Karpas-422 (cell line): ENCODE results near the gene CSNK1G3. TPM values are rescaled to one million over a fixed set of nuclear protein-coding genes. Genes with fewer than 3 reads are reported as not detected.
A peak's percentile ranks its signal among the peaks of the same experiment; 100 is the strongest.

Experiments
- DNase-seq: peaks from one replicate; pipeline ENCODE4 v3.0.0-alpha.2; 2015
- H2AFZ ChIP-seq: fragments of 200-600 bp; sonication (generic); 2 replicates; pipeline ENCODE4 v1.6.1; 2014; ENCODE audit warnings: antibody characterized with exemption, low read length, mixed read lengths
- H3K27ac ChIP-seq: fragments of 200-600 bp; sonication (generic); 2 replicates; pipeline ENCODE4 v1.5.1; 2014; ENCODE audit warnings: mild to moderate bottlenecking, low read length, moderate library complexity
- H3K27me3 ChIP-seq: fragments of 200-600 bp; sonication (generic); 2 replicates; pipeline ENCODE4 v1.6.1; 2014; ENCODE audit warnings: low read length, mixed read lengths
- H3K36me3 ChIP-seq: fragments of 200-600 bp; sonication (generic); 2 replicates; pipeline ENCODE4 v1.6.1; 2014; ENCODE audit warnings: low read length, mixed read lengths; ENCODE audit not compliant: insufficient read depth
- H3K4me1 ChIP-seq: fragments of 200-600 bp; sonication (generic); 2 replicates; pipeline ENCODE4 v1.6.1; 2014; ENCODE audit warnings: mild to moderate bottlenecking, low read length, mixed read lengths
- H3K4me2 ChIP-seq: fragments of 200-600 bp; sonication (generic); 2 replicates; pipeline ENCODE4 v1.6.1; 2014; ENCODE audit warnings: low read length, low read depth, mild to moderate bottlenecking; ENCODE audit not compliant: poor library complexity, severe bottlenecking
- H3K4me3 ChIP-seq: fragments of 200-600 bp; sonication (generic); 2 replicates; pipeline ENCODE4 v1.5.1; 2014; ENCODE audit warnings: mild to moderate bottlenecking, antibody characterized with exemption, low read length, mixed read lengths
- H3K79me2 ChIP-seq: fragments of 200-600 bp; sonication (generic); 2 replicates; pipeline ENCODE4 v1.6.1; 2014; ENCODE audit warnings: mild to moderate bottlenecking, low read length, mixed read lengths
- H3K9ac ChIP-seq: fragments of 200-600 bp; sonication (generic); 2 replicates; pipeline ENCODE4 v1.6.0; 2014; ENCODE audit warnings: low read length
- H3K9me2 ChIP-seq: fragments of 200-600 bp; sonication (generic), shearing (Covaris generic); replicated peaks from 2 replicates; pipeline ENCODE4 v1.6.0; 2014; ENCODE audit warnings: mild to moderate bottlenecking, low read length, moderate library complexity; ENCODE audit not compliant: insufficient read depth
- H3K9me3 ChIP-seq: fragments of 300-700, 200-600 bp; sonication (generic); 2 replicates; pipeline ENCODE4 v1.6.1; 2014; ENCODE audit warnings: low read length, mixed read lengths
- H4K20me1 ChIP-seq: fragments of 200-600 bp; sonication (generic); 2 replicates; pipeline ENCODE4 v1.6.1; 2014; ENCODE audit warnings: mild to moderate bottlenecking, antibody characterized with exemption, low read length, low read depth; ENCODE audit not compliant: insufficient read depth
- total RNA-seq: library from RNA; depleted of rRNA; stranded (reverse); fragments of >200 nt; shearing (Covaris generic); gene quantifications from 2 replicates; pipeline ENCODE4 v1.2.3, GENCODE V29; 2014; ENCODE audit warnings: low replicate concordance

CSNK1G3 gene
- total RNA-seq, 1 experiment from 2014 or later = 27.4 TPM

DNA sequence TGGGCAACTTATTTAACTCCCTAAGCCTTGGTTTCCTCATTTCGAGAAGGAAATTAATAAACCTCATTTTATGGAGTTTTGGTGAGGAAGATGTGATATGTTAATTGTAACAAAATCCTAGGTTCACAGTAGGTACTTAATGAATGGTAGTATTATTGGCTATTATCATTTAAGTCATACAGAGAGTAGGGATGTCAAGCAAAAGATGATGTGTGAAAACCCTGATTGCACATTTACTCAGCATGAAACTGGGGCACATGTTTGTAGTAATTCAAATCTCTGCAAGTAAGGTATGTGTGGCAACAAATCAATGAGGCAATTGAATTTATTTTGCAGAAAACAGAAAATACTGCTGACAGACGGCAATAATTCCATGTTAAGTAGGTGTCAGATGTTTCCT lies 127.3 kb downstream of the CSNK1G3 start:
- Histone ChIP-seq H3K4me2 (no peak overlapping the region), H2AFZ (no peak overlapping the region), H3K27ac (no peak overlapping the region), H3K4me1 (no peaks in the 10 kb centered on the region), H3K27me3 (no peaks in the 10 kb centered on the region), H3K9me2 (no peaks in the 10 kb centered on the region), H3K9me3 (no peaks in the 10 kb centered on the region), H3K9ac (no peak overlapping the region), H3K36me3 (no peaks in the 10 kb centered on the region), H3K4me3 (no peak overlapping the region), H4K20me1 (no peaks in the 10 kb centered on the region), H3K79me2 (no peaks in the 10 kb centered on the region)
- DNase-seq = no peak

DNA sequence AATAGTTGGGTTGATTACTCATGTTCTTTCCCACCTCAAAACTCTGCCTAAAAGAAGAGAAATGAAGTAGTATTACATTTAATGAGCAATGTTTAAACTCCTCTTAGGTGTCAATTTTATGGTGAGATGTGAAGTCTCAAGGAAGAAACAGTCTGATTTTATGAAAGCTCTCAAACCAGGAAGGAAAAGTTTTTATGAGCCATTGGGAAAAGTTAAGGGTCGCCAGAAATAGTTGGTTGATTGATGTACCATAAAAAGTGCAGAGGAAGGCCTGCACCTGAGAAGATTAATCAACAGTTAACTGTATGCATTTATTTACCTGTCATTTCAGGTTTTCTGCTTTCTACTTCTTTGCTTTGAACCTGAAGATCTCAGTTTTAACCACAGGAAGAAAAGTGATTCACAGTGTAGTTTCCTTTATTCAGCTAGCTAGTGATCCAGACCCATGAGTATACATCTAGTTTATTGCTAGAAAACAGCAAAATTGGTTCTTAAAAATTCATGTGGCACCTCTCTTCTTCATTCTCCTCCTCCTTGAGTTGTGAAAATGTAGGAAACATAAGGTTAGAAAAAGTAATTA lies 133.1 kb downstream of the CSNK1G3 start:
- DNase-seq = no peak
- no peak overlapping the region for H3K9ac ChIP-seq

DNA sequence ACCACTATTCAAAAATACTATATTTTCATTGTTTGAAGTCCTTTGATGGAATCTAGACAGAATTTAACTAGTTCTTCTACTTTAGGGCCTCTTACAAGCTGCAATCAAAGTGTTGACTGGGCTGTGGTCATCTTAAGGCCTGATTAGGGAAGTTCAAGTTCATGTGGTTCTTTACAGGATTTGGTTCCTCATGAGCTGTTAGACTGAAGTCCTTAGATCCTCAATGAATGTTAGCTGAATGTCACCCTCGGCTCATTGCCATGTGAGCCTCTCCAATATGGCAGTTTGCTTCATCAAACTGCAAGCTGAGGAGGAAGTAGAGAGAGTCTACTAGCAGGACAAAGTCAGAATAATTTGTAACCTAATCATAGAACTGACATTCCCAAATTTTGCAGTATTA lies 135.1 kb downstream of the CSNK1G3 start:
- no peaks in the 10 kb centered on the region for H3K4me1 ChIP-seq
- no peak for DNase-seq
- H3K4me2 ChIP-seq = no peak overlapping the region
- no peaks in the 10 kb centered on the region for H3K27me3 ChIP-seq
- no peak overlapping the region for H2AFZ ChIP-seq
- no peaks in the 10 kb centered on the region for H4K20me1 ChIP-seq
- no peak overlapping the region for H3K4me3 ChIP-seq
- H3K9ac ChIP-seq = no peak overlapping the region
- no peaks in the 10 kb centered on the region for H3K36me3 ChIP-seq
- no peaks in the 10 kb centered on the region for H3K9me2 ChIP-seq
- no peaks in the 10 kb centered on the region for H3K9me3 ChIP-seq
- no peaks in the 10 kb centered on the region for H3K79me2 ChIP-seq
- H3K27ac ChIP-seq = no peak overlapping the region

More for the DNA sequence above, 133.1 kb downstream of the CSNK1G3 start:
- H3K4me3 ChIP-seq = no peak overlapping the region
- H4K20me1 ChIP-seq = no peaks in the 10 kb centered on the region
- H3K4me2 ChIP-seq = no peak overlapping the region
- no peaks in the 10 kb centered on the region for H3K4me1 ChIP-seq
- no peaks in the 10 kb centered on the region for H3K9me3 ChIP-seq
- H3K36me3 ChIP-seq = no peaks in the 10 kb centered on the region
- H3K79me2 ChIP-seq = no peaks in the 10 kb centered on the region
- H3K27ac ChIP-seq = no peak overlapping the region
- H3K27me3 ChIP-seq = no peaks in the 10 kb centered on the region
- no peak overlapping the region for H2AFZ ChIP-seq
- no peaks in the 10 kb centered on the region for H3K9me2 ChIP-seq

DNA sequence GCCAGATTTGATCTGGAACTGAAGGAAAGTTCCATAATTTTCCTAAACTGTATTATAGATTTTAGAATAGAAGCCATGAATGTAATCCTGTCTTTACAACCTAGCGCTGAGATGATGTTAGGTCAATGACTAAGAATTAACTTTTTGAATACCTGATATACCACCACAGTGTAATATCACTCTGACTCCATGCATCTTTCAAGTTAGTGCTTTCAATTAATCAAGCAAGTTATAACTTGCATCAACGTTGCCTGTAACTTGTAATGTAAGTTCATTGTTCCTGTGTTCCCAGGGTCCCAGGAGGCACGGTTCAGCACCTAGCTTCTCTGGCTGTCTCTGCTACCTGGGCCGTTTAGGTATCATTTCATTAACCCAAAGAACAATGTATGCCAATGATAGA lies 139.3 kb downstream of the CSNK1G3 start:
- no peaks in the 10 kb centered on the region for H3K27me3 ChIP-seq
- no peak overlapping the region for H2AFZ ChIP-seq
- H3K27ac ChIP-seq = no peak overlapping the region
- no peaks in the 10 kb centered on the region for H3K36me3 ChIP-seq
- H3K9me3 ChIP-seq = no peaks in the 10 kb centered on the region
- H3K9ac ChIP-seq = no peak overlapping the region
- H3K4me2 ChIP-seq = no peak overlapping the region
- no peaks in the 10 kb centered on the region for H3K79me2 ChIP-seq
- H3K4me3 ChIP-seq = no peak overlapping the region
- no peak for DNase-seq
- no peaks in the 10 kb centered on the region for H3K9me2 ChIP-seq
- H4K20me1 ChIP-seq = no peaks in the 10 kb centered on the region
- no peaks in the 10 kb centered on the region for H3K4me1 ChIP-seq

DNA sequence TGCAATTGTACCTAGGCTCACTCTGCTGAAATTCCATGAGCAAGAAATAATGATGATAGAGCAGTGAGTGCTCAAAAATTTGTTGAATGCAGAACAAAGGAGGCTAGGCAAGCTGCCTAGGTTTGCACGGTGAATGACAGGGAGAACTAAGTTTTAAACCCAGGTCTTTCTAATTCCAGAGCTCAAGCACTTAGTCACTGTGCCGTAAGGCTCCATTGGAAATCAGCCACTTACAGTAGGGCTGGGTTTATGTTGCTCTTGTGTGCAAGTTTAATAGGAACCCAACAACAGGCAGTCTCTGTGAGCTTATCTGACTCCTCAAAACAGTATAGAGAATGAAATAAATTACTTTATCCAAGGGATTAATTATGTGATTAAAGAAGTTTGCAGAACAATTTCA lies 147.0 kb downstream of the CSNK1G3 start:
- Histone ChIP-seq H3K27ac (no peak overlapping the region), H3K36me3 (no peaks in the 10 kb centered on the region), H2AFZ (no peak overlapping the region), H3K4me3 (no peak overlapping the region), H3K79me2 (no peaks in the 10 kb centered on the region), H3K4me2 (no peak overlapping the region), H3K9ac (no peak overlapping the region), H3K9me3 (no peaks in the 10 kb centered on the region), H3K27me3 (no peaks in the 10 kb centered on the region), H3K9me2 (no peaks in the 10 kb centered on the region), H4K20me1 (no peaks in the 10 kb centered on the region), H3K4me1 (no peaks in the 10 kb centered on the region)
- no peak for DNase-seq

DNA sequence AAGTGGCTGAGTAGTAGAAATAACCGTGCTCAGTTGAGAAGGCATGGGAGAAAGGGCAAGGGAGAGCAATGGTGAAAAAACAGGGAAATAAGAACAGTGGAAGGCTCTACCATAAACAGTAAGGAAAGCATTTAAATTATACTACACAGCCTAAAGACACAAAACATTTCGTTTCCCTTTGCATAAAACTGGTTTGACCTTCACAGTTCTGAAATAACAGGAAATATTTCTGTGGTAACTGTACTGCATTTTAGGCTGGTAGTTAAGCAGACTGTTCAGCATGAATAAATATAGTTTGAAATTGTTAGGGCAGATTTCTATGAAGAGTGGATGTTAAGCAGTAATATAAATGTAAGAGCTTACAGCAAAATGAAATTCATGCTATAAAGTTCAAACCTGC lies 147.5 kb downstream of the CSNK1G3 start:
- Histone ChIP-seq H3K9me3 (no peaks in the 10 kb centered on the region), H3K36me3 (no peaks in the 10 kb centered on the region), H3K9ac (no peak overlapping the region), H3K9me2 (no peaks in the 10 kb centered on the region), H3K79me2 (no peaks in the 10 kb centered on the region), H3K27me3 (no peaks in the 10 kb centered on the region), H3K4me3 (no peak overlapping the region), H3K4me2 (no peak overlapping the region), H2AFZ (no peak overlapping the region), H3K4me1 (no peaks in the 10 kb centered on the region), H4K20me1 (no peaks in the 10 kb centered on the region), H3K27ac (no peak overlapping the region)
- no peak for DNase-seq

DNA sequence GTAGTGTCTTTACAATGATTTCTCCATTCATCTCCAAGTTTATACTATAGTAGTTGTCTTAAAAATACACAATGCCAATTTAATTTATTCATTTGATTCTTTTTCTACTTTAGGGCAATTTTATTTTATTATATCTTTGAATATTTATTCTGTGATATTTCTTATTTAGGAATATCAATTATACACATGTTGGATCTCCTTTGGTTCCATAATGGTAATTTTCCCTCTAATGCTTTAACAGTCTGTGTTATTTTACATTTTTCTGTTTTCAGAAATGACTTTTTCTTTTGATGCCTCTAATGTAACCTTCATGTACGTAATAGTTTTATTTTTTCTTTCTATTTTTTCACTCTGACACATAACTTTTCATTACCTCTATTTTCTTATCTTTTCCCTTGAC lies 153.0 kb downstream of the CSNK1G3 start:
- Histone ChIP-seq H3K9me2 (no peaks in the 10 kb centered on the region), H4K20me1 (no peaks in the 10 kb centered on the region; the same call in 1 of the 2 replicates), H3K9ac (no peak overlapping the region), H3K36me3 (no peaks in the 10 kb centered on the region), H3K4me2 (no peak overlapping the region), H2AFZ (no peak overlapping the region), H3K27me3 (no peaks in the 10 kb centered on the region), H3K79me2 (no peaks in the 10 kb centered on the region), H3K9me3 (no peaks in the 10 kb centered on the region), H3K4me1 (no peaks in the 10 kb centered on the region), H3K4me3 (no peak overlapping the region), H3K27ac (no peak overlapping the region)
- DNase-seq = no peak

DNA sequence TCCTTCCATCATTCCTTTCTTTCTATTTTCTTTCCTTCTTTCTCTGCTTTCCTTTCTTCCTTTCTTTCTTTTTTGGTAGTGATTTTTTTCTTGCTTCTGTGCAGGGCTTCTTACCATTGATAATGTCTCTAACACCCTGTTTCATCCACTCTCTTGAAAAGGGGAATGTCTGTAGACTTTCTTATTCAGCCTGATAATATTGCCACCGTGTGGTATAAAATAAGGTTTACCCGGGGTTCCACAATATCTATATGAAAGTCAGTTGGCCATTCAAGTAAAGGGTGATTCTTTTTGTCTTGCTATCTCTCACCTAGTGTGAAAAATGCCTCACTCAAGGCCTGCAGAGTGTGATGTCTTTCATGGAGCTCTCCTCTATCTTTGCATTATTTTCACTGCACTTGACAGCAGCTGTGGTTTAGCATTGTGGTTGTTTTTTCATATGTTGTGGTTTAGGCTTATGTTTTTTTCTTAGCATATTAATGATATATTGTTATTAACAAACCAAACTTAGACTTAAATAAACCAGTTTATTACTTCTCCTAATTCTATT lies 153.9 kb downstream of the CSNK1G3 start:
- no peaks in the 10 kb centered on the region for H3K27me3 ChIP-seq
- no peaks in the 10 kb centered on the region; the same call in 1 of the 2 replicates for H4K20me1 ChIP-seq
- H3K27ac ChIP-seq = no peak overlapping the region
- no peak overlapping the region for H3K4me3 ChIP-seq
- no peak overlapping the region for H2AFZ ChIP-seq
- no peak overlapping the region for H3K4me2 ChIP-seq
- no peaks in the 10 kb centered on the region for H3K36me3 ChIP-seq
- H3K4me1 ChIP-seq = no peaks in the 10 kb centered on the region
- H3K9me3 ChIP-seq = no peaks in the 10 kb centered on the region
- peak; percentile 72 for DNase-seq
- no peak overlapping the region for H3K9ac ChIP-seq
- H3K79me2 ChIP-seq = no peaks in the 10 kb centered on the region
- no peaks in the 10 kb centered on the region for H3K9me2 ChIP-seq
